GM18870 (cell line): ENCODE measurements around the gene FGF19.

ENCODE experiments used
- ATAC-seq: cut with Tn5 transposase; IDR thresholded peaks from one replicate; pipeline ENCODE4 v1.9.1; 2021; ENCODE audit warnings: moderate library complexity; ENCODE audit not compliant: unreplicated experiment

FGF19 gene

DNA sequence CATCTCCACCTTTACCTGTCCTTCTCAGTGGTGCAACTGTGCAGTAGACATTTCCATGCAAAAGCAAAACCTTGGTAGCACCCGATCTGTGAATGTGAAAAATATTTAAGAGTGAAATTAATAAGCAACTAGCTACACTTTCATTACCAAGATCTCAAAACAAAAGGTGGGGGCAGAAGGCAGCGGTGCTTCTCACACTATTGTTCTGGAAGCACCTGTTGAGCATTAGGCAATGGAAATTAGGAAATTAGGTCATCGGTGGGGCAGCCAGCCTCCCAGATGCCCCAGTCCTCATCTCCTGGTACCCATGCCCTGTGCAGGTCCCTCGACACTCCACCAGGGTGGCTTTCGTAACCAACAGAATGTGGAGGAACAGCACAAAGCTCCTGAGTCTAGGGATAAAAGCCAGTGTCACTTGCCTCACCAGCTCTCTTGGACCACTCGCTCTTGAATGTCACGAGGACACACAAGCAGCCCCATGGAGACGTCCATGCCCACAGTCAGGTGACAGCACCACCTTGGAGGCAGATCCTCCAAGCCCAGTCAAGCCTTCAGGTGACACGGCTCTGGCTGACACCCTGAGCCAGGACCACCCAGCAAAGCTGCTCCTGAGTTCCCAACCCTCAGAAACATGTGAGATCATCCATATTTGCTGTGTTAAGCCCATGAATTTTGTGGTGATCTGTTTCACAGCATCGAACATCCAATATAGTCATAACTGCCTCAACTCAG is 31.9 kb downstream of the FGF19 start:
- ATAC-seq, result no peak

DNA sequence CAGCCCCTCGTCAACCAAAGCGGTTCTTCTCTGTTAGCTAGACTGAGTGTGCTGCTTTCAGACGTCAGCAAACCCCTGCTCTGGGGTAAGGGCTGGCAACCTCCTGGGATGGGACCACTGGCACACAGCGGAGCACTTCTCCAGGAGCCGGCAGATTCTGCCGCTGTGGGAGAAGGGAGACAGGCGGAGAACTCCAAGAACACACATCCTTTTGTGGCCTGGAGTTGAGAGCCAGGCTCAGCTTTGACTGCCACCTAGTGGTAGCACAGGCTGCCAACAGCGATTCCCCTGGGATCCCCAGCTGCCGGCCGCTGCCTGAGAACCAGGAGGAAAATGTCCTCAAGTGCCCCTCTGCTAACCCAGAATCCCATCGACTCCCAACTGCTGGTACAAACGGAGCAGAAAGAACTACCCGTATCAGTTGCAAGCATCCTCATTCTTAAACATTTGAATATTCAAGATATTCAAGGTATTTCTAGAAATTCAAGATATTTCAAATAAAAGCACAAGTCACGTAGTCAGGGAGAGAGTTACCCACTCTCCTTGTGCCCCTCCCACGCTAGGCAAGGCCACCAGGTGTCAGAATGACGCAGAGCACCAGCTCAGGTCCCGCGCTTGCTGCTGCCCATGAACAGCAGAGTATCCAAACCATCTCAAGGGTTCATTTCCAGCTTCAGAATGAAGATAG is 33.5 kb downstream of the FGF19 start:
- ATAC-seq, result no peak

DNA sequence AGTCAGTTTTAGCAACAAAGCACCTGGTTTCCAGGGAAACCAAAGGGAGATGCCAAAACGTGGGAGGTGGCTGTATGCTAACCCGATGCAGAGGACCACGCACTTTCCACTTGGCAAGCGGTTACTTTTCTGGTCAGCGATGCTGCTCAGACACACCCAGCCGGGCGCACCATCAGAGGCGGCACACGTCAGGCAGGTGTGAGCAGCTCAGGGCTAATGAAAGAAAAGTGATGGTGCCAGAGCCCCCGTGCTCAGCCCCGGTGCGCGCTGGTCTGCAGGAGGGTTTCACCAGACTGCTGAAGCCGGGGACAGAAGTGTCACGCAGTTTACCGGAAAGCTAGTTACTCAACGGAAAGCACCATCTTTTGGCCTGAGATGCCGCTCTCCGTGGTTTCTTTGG is 34.3 kb downstream of the FGF19 start:
- ATAC-seq, result no peak

DNA sequence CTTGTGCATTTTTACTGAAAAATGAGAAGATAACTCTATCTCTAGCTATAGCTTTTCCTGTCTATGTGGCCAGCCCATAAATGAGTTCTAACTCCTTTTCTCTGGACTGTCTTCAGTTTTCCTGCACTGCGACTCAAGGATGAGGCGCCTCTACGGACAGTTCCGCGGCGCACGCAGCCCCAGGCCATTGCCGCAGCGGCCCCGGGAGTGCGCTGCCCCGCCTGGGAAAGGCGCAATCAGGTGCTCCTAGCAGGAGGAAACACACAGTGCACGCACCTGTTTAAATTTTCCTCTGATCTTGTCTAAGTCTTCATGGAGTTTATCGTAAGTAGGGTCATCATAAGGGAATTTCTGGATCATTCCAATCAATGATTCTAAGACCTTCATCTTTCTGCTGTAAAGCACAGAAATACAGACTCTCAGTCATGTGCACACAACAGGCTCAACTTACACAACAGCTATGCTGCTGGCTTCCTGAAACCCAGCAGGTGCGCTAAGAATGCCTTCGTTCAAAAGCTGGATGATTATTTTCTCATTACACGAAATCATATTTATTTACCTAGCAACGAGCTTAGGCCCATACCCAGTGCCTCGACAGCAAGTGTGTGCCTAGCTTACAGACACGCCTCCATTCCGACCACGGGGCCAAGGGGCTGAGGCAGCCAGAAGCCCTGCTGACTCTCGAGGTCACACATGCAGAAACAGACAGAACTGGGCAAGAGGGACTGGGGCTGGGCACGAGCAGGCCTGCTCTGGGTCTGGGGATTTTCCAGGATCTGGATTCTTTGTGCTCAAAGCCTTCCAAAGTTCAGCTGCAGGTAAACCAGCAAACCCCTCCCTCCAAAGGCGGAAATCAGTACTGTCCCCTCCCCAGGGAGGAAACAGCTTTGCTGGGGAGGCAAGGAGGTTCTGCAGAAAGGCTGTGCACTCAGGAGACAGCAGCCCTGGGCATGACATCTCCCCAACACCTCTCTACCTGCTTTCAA is 35.9 kb downstream of the FGF19 start:
- ATAC-seq, result no peak

DNA sequence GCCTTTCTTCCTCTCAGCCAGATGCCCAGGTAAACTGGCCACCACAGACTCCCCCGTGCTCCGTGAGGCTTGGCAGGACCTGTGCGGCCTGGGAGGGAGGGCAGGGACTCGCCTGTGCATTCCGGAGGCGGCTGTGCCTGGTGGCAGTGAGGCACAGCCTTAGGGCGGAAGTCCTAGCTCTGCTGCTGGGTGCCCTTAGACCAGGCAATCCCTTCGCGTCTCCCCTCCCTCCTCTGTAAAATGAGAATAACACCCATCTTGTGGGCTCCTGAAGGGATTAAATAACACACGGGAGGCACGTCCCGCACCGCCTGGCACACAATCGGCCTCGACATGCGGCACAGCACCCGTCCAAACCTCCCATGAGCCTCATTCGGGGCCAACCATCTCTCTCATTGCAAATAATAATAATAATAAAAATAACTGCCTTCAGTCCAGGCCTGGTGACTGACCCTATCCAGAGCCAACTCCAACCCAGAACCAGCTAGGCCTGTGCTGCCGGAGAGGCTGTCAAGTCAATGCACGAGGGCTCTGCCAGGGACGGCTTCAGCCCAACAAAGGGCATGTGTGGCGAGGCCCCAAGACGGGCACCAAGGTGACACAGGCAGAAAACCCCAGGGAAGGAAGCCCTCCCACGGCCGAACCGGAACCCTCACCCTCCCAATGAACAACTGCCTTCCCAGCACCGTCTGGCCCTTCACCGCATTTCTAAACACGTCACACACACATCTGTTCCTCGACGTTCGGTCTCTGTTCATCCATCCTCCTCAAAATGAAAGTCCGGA is 36.9 kb downstream of the FGF19 start:
- no peak for ATAC-seq

DNA sequence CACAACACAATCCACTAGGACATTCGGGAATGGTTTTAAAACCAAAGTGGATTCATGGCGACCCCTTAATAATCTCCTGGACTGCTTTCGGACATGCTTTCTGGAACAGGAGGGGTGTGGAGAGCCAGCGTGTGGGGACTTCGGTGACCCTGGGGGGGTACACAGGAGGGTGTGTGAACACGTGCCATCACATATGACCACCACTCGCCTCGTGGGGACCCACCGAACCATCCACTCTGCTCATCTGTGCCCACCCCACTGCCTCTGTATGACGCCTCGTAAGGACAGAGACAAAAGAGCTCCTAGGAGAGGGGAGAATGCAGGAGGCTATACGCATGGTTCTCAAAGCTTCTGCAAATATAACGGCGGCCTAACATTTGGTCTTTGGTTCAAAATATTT is 37.6 kb downstream of the FGF19 start:
- no peak for ATAC-seq

DNA sequence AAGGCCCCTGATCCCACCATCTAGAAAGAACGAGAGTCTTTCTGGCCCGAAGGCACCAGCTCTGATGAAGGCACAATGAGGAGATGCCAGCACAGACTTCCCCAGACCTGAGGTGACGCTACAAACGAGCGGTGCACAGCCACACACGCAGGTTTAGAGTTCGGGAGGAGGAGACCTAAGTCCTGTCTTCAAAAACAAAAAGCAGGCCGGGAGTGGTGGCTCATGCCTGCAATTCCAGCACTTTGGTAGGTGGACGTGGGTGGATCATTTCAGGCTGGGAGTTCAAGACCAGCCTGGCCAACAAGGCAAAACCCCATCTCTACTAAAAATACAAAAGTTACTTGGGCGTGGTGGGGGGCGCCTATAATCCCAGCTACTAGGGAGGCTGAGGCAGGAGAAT is 38.2 kb downstream of the FGF19 start:
- ATAC-seq, result no peak

DNA sequence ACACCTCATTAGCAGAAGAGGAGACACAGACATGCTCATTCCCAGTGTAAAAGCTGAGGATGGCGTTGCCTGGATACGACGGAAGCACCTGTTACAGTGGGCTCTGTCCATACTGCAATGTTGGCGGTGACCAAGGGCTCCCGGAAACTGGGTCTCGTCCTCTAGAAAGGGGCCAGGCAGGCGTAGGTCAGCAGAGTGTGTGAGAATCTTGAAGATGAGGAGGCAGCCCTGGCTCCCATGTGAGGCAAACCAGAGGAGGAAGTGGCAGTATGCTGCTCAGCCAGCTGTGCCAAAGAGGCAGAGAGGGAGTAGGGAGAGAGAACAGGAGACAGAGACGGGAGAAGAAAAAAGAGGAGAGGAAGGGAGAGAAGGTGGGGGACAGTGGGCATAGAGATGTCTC is 38.9 kb downstream of the FGF19 start:
- no peak for ATAC-seq

DNA sequence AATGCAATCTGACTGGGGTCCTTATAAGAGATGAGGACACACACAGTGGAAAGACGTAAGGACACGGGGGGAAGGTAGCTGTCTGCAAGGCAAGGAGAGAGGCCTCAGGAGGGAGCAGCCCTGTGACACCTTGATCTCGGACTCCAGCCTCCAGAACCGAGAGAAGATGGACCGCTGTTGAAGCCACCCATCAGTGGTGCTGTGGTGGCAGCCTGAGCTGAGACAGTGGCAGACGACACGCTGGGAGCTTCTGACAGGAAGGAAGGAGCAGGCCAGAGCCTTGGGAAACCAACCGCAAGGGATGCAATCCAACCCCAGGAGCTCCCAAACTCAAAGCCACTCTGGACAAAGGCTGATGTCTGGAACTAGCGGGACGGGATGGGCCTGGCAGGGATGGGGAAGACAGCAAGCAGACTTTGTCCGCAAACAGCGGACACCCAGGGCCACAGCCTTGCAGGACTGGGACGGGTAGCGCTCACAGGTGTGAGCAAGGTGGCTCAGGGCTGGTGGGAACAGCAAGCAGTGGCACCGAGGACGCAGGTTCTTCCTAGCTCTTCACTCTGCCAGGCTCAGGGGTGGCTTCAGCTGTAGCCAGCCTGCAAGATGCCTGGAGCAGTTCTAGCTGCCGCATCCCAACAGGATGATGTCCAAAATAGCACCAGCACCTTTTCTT is 39.6 kb downstream of the FGF19 start:
- ATAC-seq, result no peak

DNA sequence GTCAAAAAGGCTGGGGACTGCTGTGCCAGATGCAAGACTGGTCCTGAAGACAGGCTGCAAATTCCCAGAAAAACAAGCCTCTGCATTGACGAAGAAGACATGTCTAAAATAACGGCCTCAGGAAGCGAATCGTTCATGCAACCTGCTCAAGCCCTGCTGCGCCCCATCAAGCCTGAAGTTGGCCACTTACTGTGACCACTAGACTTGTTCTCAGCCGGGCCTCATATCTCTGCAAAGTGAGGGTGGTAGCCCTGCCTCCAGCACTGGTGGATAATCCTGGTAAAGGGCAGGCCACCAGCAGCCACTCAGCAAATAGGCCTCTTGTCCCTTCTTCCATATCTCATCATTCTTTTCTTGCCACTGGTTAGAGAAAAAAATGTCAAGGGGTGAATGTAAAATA is 40.5 kb downstream of the FGF19 start:
- ATAC-seq, result no peak

DNA sequence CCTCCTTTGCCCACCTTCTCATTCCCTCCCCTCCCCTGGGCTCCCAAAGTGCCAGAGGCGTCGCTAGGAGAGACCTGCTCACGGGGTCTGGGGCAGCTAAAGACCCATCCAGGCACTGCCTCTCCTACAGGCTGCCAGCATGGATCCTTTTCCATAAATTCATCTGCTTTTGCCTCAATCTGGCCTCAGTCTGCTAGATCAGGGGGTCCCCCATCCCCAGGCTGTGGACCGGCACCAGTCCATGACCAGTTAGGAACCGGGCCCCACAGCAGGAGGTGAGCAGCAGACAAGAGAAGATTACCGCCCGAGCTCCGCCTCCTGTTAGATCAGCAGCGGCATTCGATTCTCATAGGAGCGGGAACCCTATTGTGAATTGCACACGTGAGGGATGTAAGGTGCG is 41.0 kb downstream of the FGF19 start:
- ATAC-seq, result no peak

DNA sequence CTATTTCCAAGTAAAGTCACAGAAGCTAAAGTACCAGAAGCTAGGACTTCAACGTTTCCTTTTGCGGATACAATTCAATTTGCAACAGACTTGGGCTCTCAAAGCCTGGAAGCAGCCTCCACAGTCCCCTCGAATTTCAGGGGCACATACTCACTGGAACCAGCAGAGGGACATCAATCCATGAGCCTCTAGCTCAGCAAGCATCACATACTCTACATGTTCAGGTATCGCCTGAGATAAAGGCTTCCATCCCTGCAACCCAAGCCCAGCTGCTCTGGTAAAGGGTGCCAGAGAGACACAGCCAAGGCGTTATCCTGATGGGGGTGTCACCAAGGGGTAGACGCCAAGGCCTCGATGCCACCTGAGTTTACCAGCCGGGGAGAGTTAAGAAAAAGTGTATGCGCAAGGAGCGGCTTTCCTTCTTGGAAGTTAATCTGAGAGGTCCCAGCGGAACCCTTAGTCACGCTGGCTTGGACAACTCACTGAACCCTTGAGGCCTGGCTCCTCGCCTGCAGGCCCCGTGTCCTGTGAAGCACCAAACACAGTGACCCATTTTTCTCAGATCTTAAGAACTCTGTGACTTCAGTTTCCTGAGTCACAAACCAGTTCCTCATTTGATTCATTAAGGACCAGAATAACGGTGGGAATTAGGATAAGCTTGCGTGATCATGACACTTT is 41.7 kb downstream of the FGF19 start:
- ATAC-seq, result no peak

DNA sequence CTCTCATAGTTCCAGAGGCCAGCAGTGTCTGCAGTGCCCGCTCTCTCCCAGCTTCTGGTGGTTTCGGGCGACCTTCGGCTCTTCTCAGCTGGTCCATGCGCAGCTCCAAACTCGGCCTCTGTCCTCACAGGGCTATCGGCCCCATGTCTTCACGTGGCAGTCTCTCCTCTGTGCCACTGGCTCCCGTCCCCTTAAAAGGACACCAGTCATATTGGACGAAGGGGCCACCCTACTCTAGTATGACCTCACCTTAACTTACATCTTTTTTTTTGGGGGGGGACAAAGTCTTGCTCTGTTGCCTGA is 42.5 kb downstream of the FGF19 start:
- no peak for ATAC-seq

DNA sequence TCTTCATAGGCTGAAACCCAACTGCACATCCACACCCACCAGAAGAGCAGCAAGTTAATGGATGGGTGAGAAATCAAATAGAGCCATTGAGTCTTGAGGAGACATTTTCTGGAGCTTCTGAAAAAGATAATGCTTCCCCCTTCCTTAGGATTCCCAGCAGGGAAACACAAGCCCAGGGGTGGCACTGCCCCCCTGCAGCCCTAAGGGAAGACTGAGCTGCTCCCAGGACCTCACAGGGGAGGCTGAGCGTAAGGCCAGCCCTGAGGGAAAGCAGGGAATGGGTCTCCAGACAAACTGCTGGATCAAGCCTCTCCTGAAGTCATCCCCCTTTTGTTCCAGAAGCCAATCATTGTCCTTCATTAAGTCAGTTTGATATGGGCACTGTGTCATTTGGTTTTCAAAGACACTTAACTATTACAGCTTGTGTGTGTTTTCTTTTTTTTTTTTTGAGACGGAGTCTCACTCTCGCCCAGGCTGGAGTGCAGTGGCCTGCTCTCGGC is 43.8 kb downstream of the FGF19 start:
- ATAC-seq, result no peak

DNA sequence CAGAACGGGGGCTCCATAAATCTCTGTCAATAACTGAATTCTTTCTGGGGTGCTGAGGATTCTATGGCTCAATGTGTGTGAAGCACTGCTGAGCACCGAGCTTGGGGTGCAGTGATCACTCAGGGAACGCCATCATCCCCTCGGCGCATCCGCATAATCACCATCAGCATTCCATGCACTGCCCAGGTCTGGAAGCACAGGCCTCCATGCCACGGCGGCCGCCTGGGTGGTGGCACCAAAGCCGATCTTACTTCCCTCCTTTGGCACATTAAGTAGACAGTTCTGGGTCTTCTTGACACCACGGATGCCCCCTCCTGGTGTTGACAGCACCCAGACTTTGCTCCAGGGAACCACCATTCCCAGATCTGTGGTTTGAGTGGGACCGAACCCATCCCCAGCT is 44.2 kb downstream of the FGF19 start:
- no peak for ATAC-seq

DNA sequence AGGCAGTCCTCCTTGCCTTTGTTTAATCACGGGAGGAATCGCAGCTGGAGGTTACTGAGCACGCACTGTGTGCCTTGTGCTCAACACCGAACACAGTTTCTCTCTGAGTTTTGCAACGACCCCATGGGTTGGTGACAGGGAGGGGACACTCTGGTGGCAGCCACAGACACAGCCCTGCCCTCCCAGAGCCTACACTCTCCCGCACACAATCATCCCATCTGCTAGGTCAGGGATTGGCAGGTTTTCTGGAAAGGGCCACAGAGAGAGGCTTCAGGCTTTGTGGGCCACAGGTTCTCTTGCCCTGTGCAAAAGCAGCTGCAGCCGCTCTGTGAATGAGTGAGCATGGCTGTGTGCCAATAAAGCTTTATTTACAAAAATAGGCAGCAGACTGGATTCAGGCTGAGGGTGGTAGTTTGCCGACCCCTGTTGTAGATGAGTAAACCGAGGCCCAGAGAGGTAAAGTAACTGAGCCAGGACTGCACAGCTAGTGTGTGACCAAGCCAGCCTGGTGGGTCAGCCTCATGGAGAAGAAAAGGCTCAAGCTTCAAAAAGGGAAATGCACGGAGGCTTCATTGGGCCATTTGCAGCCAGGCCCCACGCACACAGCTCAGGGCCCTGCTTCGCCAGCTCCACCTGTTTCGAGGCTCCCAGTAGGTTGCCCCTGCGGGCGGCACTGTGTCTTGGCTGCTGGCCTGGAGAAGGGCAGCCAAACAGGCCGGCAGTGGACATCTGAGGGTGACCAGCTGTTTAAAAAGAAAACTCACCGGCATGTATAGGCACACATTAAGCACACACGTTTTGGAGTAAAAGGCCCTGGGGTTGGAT is 45.0 kb downstream of the FGF19 start:
- no peak for ATAC-seq

DNA sequence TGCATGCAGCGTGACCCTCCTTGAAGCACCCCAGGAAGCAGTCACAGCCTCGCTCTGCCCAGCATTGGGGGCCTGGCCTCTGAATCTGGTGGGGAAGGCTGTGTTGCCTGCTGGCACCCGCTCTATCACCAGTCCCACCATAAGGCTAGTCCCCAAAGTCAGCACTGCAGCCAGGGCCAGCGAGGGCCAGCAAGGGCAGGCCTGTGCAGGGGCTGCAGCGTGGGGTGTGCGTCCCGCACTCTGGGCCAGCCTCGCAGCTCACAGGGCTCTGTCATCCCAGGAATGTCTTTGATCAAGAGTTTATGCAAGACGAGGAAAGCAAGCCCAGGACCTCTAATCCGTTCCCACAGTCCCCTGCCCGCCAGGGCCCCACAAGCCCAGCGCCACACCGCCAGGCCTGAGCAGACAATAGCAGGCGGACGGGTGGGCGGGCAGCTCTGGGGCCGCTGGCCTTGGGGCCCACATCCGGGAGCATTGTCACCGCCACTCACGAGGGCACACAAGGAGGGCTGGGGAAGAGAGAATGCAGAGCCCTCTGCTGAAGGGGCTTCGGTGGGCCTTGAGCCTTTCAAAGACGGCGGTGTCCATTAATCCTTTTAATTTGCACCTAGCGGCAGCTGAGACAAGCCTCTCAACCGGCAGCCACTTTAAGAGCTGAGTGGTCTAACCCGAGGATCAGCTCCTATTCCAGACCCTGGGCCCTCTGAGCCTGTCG is 45.8 kb downstream of the FGF19 start:
- no peak for ATAC-seq

DNA sequence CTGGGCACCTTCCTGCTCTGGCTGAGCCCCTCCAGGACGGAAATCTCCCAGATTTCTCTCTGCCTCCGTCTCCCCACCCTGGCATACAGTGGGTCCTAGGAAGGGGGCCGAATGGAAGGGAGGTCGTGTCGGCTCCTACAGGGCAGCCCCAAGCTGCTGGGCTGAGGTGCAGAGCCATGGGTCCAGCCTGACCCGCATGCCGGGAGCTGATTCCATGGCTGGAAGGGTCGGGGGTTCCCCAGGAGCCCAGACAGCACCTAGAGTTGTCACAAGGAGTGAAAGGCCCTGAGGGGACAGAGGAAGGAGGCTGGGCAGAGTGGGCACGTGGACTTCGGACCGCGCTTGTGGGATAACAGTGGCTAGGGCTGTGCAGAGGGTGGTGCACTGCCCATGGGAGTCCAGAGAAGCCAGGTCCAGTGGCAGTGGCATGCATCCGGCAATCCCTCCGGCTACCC is 46.3 kb downstream of the FGF19 start:
- ATAC-seq, result no peak
